ENCODE data around the gene YIPF2. TPM values are rescaled to one million over a fixed set of nuclear protein-coding genes. Genes with fewer than 3 reads are reported as not detected.

YIPF2 gene
- polyA plus RNA-seq, 3 donors = 12.3 to 25.2 (median 15.5) TPM

DNA sequence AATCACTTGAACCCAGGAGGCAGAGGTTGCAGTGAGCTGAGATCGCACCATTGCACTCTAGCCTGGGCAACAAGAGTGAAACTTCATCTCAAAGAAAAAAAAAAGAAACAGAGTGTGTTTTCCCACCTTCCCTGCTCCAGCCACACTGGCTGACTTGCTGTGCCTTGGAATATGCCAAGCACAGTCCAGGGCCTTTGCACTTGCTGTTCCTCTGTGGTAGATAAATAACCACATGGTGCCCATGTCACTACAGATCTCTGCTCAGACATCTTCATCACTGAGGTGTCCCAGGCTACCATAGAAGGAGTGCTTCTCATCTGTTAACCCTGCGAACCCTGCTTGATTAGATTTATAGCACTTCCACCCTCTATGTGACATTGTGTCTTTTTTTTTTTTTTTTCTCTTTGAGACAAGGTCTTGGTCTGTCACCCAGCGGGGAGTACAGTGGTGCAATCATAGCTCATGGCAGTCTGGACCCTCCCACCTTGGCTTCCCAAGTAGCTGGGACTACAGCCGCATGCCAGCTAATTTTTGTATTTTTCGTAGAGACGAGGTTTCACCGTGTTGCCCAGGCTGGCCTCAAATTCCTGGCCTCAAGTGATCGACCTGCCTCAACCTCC lies 42.8 kb upstream of the YIPF2 start:
- Mint-ChIP-seq H3K27me3 (ENCODE audit: low read depth in 3 of 3) (no peaks in the 10 kb centered on the region), H3K36me3 (peaks cover 3 to 12% of the 10 kb centered on the region in 2 donors), H3K4me1 (peaks cover 31% of the 10 kb centered on the region), H3K27ac (peak overlapping the region in 2 of 7 donors; percentile 8 to 63), H3K4me3 (no peak overlapping the region), H3K9me3 (peaks cover 0 to 7% (median 0%) of the 10 kb centered on the region in 7 donors)
- Histone ChIP-seq H3K27me3 (ENCODE audit: control insufficient read depth in 2 of 2, insufficient read depth in 2 of 2, low read length in 2 of 2) (no peaks in the 10 kb centered on the region), H3K4me1 (ENCODE audit: control insufficient read depth in 1 of 2, insufficient read depth in 2 of 2, low read length in 2 of 2) (peaks cover 0 to 5% of the 10 kb centered on the region in 2 donors), H3K4me3 (replicated peaks in 1 of 3; ENCODE audit: low read depth in 2 of 3, low read length in 3 of 3) (no peak overlapping the region), H3K4me2 (replicated peaks; ENCODE audit: extremely low read depth, low read length, poor library complexity, severe bottlenecking) (no peak overlapping the region), H3K9me3 (replicated peaks in 1 of 2; ENCODE audit: control insufficient read depth in 1 of 2, insufficient read depth in 1 of 2, low read length in 2 of 2) (no peaks in the 10 kb centered on the region), H3K27ac (ENCODE audit: low read depth in 1 of 2, low read length in 2 of 2) (no peak overlapping the region), H3K36me3 (replicated peaks in 1 of 2; ENCODE audit: control insufficient read depth in 1 of 2, insufficient read depth in 2 of 2, low read length in 2 of 2) (no peaks in the 10 kb centered on the region), H2AFZ (ENCODE audit: insufficient read depth, low read depth, low read length, poor library complexity, severe bottlenecking) (no peak overlapping the region), H3K9ac (ENCODE audit: insufficient read depth, low read length, poor library complexity, severe bottlenecking) (no peak overlapping the region), H4K20me1 (ENCODE audit: insufficient read depth, low read length) (peaks cover 90% of the 10 kb centered on the region), H3K79me2 (ENCODE audit: insufficient read depth, low read length) (peaks cover 93% of the 10 kb centered on the region)
- no peak for TF ChIP-seq CTCF (IDR thresholded peaks at IDR 0.05)
- WGBS (ENCODE audit: insufficient coverage) = 97% methylated on average over 4 of the region's 8 CpGs
- intact Hi-C loops (cut with micrococcal nuclease) = no loop called here
- no peak for DNase-seq

DNA sequence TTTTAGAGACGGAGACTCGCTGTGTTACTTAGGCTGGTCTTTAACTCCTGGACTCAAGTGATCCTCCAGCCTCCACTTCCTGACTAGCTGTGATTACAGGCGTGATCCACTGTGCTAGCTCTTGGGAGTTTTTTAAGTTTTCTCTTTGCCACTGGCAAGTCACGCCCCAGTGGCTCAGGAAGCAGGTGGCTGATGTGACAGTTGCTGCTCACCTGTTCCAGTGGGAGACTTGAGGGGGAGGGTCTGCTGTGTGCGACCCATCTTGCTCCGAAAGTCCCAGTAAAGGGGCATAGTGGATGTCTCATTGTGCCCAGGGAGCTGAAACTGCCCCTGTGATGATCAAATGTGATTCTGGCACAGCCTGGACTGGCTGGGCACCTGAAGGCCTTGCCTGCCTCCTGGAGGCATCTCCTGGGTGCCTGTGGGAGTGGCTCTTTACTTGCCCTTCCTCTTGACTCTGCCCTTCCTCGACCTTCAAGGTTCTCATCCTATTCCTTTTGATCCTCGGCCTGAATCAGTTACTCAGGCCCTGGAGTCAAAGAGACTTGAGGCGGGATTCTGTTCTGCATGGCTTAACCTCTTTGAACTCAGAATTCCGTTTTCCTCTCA lies 40.2 kb upstream of the YIPF2 start:
- H3K9ac ChIP-seq (ENCODE audit: insufficient read depth, low read length, poor library complexity, severe bottlenecking) = no peak overlapping the region
- intact Hi-C loops (cut with micrococcal nuclease) = no loop called here
- H3K9me3 ChIP-seq (replicated peaks in 1 of 2; ENCODE audit: control insufficient read depth in 1 of 2, insufficient read depth in 1 of 2, low read length in 2 of 2) = no peaks in the 10 kb centered on the region
- Mint-ChIP-seq H3K36me3 (peaks cover 3 to 16% of the 10 kb centered on the region in 2 donors), H3K4me1 (peaks cover 26% of the 10 kb centered on the region), H3K27ac (peak overlapping the region in 3 of 7 donors; percentile 12 to 72 (median 35)), H3K9me3 (peaks cover 0 to 6% (median 0%) of the 10 kb centered on the region in 7 donors), H3K4me3 (no peak overlapping the region), H3K27me3 (ENCODE audit: low read depth in 3 of 3) (no peaks in the 10 kb centered on the region)
- H3K79me2 ChIP-seq (ENCODE audit: insufficient read depth, low read length) = peaks cover 95% of the 10 kb centered on the region
- H3K36me3 ChIP-seq (replicated peaks in 1 of 2; ENCODE audit: control insufficient read depth in 1 of 2, insufficient read depth in 2 of 2, low read length in 2 of 2) = peaks cover 0 to 6% of the 10 kb centered on the region in 2 donors
- WGBS (ENCODE audit: insufficient coverage) = 83% methylated on average over 8 of the region's 10 CpGs
- H3K4me3 ChIP-seq (replicated peaks in 1 of 3; ENCODE audit: low read depth in 2 of 3, low read length in 3 of 3) = no peak overlapping the region
- peaks cover 0 to 2% of the 10 kb centered on the region in 2 donors for H3K4me1 ChIP-seq (ENCODE audit: control insufficient read depth in 1 of 2, insufficient read depth in 2 of 2, low read length in 2 of 2)
- DNase-seq = no peak
- TF ChIP-seq CTCF (IDR thresholded peaks at IDR 0.05) = no peak
- H2AFZ ChIP-seq (ENCODE audit: insufficient read depth, low read depth, low read length, poor library complexity, severe bottlenecking) = no peak overlapping the region
- H3K27me3 ChIP-seq (ENCODE audit: control insufficient read depth in 2 of 2, insufficient read depth in 2 of 2, low read length in 2 of 2) = no peaks in the 10 kb centered on the region
- peaks cover 92% of the 10 kb centered on the region for H4K20me1 ChIP-seq (ENCODE audit: insufficient read depth, low read length)
- H3K27ac ChIP-seq (ENCODE audit: low read depth in 1 of 2, low read length in 2 of 2) = peak overlapping the region in 1 of 2 donors; percentile 48
- no peak overlapping the region for H3K4me2 ChIP-seq (replicated peaks; ENCODE audit: extremely low read depth, low read length, poor library complexity, severe bottlenecking)
